NCI-H2227 (cell line): Measurements from ENCODE around the gene TNFAIP6.
"Not testable (repeated sequence)": the region's sequence is repeated elsewhere in the genome, so short reads cannot be mapped to it uniquely, and the experiment has no call there.

Experiments used
- DNase-seq: peaks from one replicate; lab custom pipeline; 2025; ENCODE audit not compliant: unreplicated experiment; lab: John Stamatoyannopoulos, UW

Gene TNFAIP6, protein sequence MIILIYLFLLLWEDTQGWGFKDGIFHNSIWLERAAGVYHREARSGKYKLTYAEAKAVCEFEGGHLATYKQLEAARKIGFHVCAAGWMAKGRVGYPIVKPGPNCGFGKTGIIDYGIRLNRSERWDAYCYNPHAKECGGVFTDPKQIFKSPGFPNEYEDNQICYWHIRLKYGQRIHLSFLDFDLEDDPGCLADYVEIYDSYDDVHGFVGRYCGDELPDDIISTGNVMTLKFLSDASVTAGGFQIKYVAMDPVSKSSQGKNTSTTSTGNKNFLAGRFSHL

GRCh38 chr2:151357359-151357758 is at the start of gene TNFAIP6:
TSS of gene TNFAIP6 (plus strand) at chr2:151357592. CDS start at chr2:151357667, 75 bp downstream.
- no peak for DNase-seq

GRCh38 chr2:151310313-151310712 is 47.1 kb upstream of the TNFAIP6 start:
- DNase-seq: not testable (repeated sequence)

GRCh38 chr2:151312440-151312839 is 45.0 kb upstream of the TNFAIP6 start:
- DNase-seq: not testable (repeated sequence)

- no peak for DNase-seq
Measured at GRCh38 chr2:151315381-151315903, 42.0 kb upstream of the TNFAIP6 start.

- DNase-seq: no peak
Measured at GRCh38 chr2:151325581-151326095, 31.8 kb upstream of the TNFAIP6 start.

DNA sequence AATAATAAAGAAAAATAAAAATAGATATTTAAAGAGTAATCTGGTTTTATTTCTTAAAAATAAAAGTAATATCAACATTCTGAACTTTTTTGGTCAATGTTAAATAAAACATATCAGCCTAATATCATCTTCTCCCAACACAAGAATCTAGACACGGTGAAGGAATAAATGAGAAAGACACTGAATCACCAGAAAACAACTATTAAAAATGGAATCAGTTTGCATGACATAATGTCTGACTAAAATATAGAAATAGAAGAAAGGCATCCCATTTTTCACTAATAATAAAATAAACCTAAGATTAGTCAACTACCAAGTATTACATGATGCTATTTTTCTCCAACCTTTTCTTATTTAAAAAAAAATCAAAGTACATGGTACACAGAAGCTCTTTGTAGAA is 30.8 kb upstream of the TNFAIP6 start:
- no peak for DNase-seq

GRCh38 chr2:151329998-151330397 is 27.4 kb upstream of the TNFAIP6 start:
- no peak for DNase-seq

GRCh38 chr2:151333083-151333482 is 24.3 kb upstream of the TNFAIP6 start:
- DNase-seq: no peak

DNA sequence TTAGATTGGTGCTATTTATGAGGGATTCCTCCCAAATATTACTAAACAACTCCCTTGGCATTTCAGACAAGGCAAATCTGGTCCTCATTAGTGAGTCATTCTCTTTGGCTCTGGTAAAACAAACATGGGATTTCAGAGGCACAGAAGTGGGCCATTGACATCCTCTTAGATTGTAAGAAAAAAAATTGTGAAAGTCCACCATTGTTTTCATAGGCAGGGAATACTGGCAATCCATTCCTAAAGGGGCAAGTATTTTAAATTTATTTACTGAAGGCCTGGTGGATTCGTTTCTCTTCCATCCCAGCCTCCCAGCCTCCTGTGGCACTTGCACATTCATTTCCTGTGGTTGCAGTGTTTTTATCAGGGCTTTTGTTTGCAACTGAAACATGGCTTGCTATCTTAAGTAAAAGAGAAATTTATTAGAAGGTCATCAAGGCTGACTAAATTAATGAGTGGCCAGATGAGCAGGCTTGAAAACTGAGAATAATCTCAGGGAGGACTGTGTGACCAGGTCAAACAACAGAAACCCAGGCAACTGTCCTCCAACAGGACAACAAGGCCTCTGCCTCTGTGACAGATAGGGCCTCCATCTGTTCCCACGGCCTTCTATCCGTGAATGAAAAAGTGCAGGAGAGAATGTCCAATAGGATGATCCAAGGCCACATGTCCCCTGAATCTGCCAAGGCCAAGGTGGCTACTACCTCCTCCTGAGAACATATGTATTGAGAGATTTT is 23.1 kb upstream of the TNFAIP6 start:
- DNase-seq: no peak

DNA sequence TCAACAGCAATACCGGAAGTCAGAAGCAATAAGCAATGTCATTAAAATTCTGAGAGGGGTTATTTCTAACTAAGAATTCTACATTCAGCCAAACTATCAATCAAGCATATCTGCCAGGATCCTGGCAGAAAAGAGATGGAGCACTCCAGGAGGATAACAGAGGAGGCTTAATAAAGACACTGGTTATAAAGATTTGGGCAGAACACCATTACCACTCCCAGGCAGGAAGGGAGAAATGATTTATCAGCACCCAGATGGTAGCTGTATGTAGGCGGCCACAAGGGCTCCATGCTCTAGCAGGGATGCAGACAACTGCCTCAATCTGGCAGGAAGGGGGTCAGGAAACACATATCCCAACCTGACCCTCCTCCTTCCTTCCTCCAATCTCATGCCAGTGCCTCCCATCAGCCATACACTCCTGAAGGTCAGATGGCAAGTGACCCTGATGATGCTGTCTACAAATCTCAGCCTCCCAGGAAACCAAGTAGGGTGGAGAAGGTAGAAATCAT is 20.5 kb upstream of the TNFAIP6 start:
- no peak for DNase-seq

DNA sequence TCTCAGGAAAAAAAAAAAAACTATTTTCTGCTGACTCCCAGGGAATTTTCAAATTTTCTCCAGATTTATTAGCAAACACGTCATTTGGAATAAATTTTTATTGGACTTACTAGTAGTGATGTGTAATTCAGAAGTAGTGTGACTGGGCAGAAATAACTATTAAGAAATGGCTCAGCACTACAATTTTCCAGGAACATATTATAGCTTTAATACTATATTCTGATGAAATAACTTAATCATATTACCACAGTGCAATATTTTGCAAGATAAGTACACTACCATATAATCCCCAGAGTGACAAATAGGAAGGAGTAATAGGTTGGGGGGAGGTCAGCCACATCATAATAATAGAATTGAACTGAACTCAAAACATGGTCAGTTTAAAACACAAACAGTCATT is 19.7 kb upstream of the TNFAIP6 start:
- DNase-seq: no peak

DNA sequence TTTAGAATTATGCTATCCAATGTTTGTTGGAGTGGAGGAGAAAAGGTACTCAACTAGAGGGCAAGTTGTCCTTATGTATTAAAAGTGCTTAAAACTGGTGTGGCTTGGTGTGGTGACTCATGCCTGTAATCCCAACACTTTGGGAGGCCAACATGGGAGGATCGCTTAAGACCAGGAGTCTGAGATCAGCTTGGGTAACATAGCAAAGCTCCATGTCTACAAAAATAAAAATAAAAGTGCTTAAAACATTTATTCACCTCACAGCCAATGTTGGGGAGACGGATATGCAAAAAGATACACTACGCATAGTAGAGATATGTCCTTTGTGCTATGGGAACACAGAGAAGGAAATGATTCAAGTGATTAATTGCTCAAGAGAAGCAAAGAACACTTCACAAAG is 19.3 kb upstream of the TNFAIP6 start:
- DNase-seq: no peak

DNA sequence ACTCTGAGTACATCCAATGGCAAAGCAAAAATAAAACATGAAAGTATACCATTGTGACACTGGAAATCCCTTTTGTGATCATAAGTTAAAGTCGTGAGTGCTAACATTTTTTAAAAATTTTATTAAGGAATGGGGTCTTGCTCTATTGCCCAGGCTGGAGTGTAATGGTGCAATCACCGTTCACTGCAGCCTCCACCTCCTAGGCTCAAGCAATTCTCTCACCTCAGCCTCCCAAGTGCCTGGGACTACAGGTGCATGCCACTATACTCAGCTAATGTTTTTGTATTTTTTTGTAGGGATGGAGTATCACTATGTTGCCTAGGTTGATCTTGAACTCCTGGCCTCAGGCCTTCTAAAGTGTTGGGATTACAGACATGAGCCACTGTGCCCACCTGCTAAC is 14.3 kb upstream of the TNFAIP6 start:
- DNase-seq: no peak

DNA sequence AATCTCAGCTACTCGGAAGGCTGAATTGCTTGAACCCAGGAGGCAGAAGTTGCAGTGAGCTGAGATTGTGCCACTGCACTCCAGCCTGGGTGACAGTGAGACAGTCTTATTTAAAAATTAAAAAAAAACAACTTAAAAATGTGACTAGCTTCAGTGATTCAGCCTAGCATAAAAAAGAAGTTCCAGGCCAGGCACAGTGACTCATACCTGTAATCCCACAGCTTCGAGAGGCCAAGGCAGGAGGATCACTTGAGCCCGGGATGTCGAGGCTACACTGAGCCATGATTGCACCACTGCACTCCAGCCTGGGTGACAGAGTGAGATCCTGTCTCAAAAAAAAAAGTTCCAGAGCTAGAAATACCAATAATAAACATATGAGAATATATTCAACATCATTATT is 13.2 kb upstream of the TNFAIP6 start:
- not testable (repeated sequence) for DNase-seq

DNA sequence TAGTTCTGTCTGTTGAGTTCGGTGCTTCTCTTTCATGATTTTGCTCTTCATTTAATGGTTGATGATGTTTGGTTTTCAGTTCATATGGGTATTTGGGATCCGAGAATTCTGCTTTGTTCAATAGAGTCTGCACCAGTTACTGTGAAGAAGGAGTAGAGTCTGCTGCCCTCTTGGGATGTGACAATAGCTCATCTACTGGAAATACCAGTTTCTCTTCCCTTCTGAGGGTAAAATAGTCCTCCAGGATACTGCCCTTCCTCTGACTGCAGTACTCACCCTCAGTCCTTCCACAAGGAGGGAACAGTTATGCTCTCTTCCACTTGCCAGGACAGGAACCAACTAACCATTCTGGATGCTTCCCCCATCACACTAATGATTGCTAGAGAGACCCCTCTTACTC is 12.5 kb upstream of the TNFAIP6 start:
- DNase-seq: no peak

- DNase-seq: no peak
Measured at GRCh38 chr2:151347294-151347693, 10.1 kb upstream of the TNFAIP6 start.

GRCh38 chr2:151347906-151348305 is 9.5 kb upstream of the TNFAIP6 start:
- DNase-seq: no peak

GRCh38 chr2:151350579-151351195 is 6.7 kb upstream of the TNFAIP6 start:
- DNase-seq: no peak

- DNase-seq: no peak
Measured at GRCh38 chr2:151353995-151354394, 3.4 kb upstream of the TNFAIP6 start.

DNA sequence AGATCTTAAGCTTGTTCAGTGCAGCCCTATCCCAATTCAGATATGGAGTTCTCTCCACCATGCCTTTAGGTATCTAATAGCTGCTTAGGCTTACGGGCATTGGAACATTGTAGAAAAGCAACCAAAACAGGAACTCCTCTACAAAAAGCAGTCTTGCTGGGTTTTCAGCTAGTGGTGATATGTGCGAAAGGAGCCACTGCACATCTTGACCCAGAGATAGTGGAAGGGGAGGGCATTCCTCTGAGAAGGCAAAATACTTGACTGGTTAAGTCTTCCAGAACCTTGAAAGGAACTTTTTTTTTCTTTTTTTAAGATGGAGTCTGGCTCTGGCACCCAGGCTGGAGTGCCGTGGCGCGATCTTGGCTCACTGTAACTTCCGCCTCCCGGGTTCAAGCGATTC is 2.6 kb upstream of the TNFAIP6 start:
- no peak for DNase-seq

GRCh38 chr2:151358166-151358970 is 976 bp downstream of the TNFAIP6 start:
- no peak for DNase-seq
